ENCODE measurements around the gene ADAMTS3. TPM values are rescaled to one million over a fixed set of nuclear protein-coding genes. Genes with fewer than 3 reads are reported as not detected.
"Not testable (repeated sequence)": the region's sequence is repeated elsewhere in the genome, so short reads cannot be mapped to it uniquely, and the experiment has no call there.

Gene ADAMTS3
- total RNA-seq, 4 donors from 2014 or later: 0.47 to 30.4 (median 10.2) TPM

DNA sequence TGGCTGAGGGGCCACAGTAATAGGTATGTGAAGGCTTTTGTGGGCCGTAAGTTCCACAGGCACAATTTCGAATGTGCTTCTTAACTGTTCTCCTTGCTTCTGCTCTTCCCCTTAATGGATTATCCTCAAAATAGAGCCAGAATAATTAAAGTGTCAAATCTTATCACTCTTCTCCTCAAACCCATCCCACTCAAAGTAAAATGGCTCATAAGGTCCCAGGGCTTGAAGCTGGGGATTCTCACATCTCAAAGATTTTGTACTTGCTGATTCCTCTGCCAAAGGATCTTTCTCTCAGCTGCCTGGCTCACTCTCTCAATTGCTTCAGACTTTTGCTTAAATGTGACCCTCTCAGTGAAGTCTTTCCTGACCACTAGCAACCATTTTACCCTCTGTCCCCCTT is 16.6 kb downstream of the ADAMTS3 start:
- TF ChIP-seq, protein P1, sequence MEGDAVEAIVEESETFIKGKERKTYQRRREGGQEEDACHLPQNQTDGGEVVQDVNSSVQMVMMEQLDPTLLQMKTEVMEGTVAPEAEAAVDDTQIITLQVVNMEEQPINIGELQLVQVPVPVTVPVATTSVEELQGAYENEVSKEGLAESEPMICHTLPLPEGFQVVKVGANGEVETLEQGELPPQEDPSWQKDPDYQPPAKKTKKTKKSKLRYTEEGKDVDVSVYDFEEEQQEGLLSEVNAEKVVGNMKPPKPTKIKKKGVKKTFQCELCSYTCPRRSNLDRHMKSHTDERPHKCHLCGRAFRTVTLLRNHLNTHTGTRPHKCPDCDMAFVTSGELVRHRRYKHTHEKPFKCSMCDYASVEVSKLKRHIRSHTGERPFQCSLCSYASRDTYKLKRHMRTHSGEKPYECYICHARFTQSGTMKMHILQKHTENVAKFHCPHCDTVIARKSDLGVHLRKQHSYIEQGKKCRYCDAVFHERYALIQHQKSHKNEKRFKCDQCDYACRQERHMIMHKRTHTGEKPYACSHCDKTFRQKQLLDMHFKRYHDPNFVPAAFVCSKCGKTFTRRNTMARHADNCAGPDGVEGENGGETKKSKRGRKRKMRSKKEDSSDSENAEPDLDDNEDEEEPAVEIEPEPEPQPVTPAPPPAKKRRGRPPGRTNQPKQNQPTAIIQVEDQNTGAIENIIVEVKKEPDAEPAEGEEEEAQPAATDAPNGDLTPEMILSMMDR (IDR thresholded peaks at IDR 0.05): no peak
- ATAC-seq (ENCODE audit: low FRiP score): no peak

DNA sequence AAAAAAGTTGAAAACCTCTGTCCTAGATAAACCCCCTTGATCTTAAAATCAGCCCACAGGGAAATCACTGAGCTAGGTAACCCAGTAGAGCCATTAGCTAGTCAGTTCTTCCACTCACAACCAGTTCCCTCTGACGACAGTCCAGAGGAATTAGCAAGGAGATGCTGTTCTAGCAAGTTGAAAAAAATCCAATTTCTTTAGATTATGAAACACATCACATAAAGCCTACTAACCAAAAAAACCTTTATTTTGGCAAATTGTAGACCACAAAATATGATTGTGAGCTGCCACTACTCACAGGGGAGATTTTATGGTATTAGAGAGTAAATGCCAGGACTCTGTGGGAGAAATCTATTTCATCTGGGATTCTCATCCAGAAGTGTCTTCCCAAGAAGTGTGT is 22.6 kb downstream of the ADAMTS3 start:
- DNase-seq (ENCODE audit: low spot score): no peak
- TF ChIP-seq, protein P1 (IDR thresholded peaks at IDR 0.05): no peak
- ATAC-seq (ENCODE audit: low FRiP score): no peak

More for the DNA sequence above, 16.6 kb downstream of the ADAMTS3 start:
- DNase-seq (ENCODE audit: low spot score): no peak

DNA sequence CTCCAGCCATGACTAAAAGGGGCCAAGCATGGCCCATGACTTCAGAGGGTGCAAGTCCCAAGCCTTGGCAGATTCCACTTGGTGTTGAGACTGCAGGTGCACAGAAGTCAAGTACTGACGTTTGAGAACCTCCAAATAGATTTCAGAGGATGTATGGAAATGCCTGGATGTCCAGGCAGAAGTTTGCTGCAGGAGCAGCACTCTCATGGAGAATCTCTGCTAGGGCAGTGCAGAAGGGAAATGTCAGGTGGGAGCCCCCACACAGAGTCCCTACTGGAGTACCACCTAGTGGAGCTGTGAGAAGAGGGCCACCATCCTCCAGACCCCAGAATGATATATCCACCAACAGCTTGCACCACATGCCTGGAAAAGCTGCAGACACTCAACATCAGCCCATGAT is 28.3 kb downstream of the ADAMTS3 start:
- not testable (repeated sequence) for ATAC-seq (ENCODE audit: low FRiP score)

DNA sequence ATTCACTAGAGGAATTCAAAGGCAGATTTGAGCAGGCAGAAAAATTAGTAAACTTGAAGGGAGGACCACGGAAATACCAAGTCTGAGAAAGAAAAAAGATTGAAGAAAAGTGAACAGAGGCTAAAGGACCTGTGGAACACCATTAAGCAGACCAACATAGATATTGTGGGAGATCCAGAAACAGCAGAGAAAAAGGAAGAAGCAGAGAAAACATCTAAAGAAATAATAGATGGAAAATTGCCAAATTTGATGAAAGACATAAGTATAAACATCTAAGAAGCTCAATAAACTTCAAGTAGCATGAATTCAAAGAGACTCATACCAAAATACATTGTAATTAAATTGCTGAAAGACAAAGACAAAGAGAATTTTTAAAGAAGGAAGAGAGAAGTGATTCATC is 31.0 kb downstream of the ADAMTS3 start:
- ATAC-seq (ENCODE audit: low FRiP score) (no peak), DNase-seq (ENCODE audit: low spot score) (no peak)
- TF ChIP-seq, protein P1 (IDR thresholded peaks at IDR 0.05): no peak

More for the DNA sequence above, 28.3 kb downstream of the ADAMTS3 start:
- not testable (repeated sequence) for DNase-seq (ENCODE audit: low spot score)

DNA sequence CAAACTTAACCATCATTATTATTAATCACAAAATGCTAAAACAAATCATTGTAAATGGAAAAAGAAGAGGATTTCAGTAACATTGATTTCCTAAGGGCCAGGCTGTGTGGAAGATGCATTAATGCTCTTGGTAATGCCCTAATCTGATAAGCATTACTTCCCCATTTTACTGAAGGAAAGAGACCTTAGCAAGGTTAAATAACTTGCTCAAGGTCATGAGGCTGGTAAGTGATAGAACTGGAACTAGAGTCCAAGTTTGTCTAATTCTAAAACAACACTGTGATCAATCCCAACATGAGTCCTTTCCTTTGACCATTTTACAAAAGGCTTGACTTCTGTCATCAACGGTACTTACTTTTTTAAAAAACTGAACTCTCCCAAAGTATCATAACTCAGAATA is 32.6 kb downstream of the ADAMTS3 start:
- TF ChIP-seq, protein P1 (IDR thresholded peaks at IDR 0.05): no peak
- no peak for DNase-seq (ENCODE audit: low spot score)
- no peak for ATAC-seq (ENCODE audit: low FRiP score)

DNA sequence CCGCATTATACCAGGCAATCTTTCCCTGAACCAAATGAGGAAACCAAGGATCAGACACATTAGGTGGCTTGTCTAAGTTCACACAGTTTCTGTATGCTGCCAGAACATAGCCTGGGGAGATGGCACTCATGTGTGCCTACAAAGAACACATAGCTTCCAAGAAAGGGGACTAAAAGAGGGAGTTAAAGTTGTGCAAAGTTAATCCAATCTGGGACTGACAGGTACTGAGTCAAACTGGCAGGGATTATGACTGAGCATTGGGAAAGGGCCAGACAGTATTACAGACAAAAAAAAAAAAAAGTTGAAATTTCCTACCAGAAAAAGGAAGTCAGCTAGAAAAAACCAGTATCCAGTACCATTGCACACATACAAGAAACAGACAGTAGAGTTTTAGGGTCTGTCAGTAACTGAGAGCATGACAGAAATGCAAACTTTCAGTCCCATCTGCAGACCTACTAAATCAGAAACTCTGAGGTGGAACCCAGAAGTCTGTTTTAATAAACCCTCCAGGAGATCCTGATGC is 37.2 kb downstream of the ADAMTS3 start:
- DNase-seq (ENCODE audit: low spot score) (no peak), ATAC-seq (ENCODE audit: low FRiP score) (no peak)
- TF ChIP-seq, protein P1 (IDR thresholded peaks at IDR 0.05): no peak

DNA sequence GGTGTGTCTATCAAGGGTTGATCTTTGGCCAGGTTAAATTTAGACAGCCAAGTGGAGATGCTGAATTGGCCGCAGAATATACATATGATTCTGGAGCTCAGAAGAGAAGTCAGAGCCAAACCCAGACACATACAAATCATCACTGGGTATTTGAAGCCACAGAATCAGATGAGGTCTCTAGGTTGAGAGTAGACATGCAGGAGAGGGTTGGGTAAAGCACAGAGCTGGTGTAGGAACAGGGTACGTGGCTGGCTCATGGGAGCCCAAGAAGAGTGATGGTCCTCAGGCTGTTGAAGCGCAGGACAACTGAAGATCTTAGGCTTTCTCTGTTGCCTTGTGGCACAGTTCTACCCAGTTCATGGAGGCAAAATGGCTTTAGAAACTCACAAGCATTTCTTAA is 37.7 kb downstream of the ADAMTS3 start:
- ATAC-seq (ENCODE audit: low FRiP score) (no peak), DNase-seq (ENCODE audit: low spot score) (no peak)
- TF ChIP-seq, protein P1 (IDR thresholded peaks at IDR 0.05): no peak

All from omental fat pad (tissue), 4 donors.